T-helper 2 cell treated with Interferon-gamma antibody and Interleukin-4, amounts not matched to agents 5 μg/mL and 100 μg/mL, for 36 hours (primary cell): ENCODE results near the gene GSTA3.
"Not testable (repeated sequence)": the region's sequence is repeated elsewhere in the genome, so short reads cannot be mapped to it uniquely, and the experiment has no call there.

Source experiments
- DNase-seq: peaks from one replicate; pipeline ENCODE4 v3.0.0; 2021; ENCODE audit warnings: low spot score
- H3K27ac Mint-ChIP-seq: one replicate; pipeline ENCODE4 v1.8.0; 2021; ENCODE audit warnings: mild to moderate bottlenecking, mixed read lengths
- H3K27me3 Mint-ChIP-seq: one replicate; pipeline ENCODE4 v1.8.0; 2021; ENCODE audit warnings: low read depth, mixed read lengths
- H3K36me3 Mint-ChIP-seq: one replicate; pipeline ENCODE4 v1.8.0; 2021; ENCODE audit warnings: low read depth, mixed read lengths
- H3K4me1 Mint-ChIP-seq: one replicate; pipeline ENCODE4 v1.8.0; 2021; ENCODE audit warnings: low read depth, mixed read lengths
- H3K4me3 Mint-ChIP-seq: one replicate; pipeline ENCODE4 v1.8.0; 2022; ENCODE audit warnings: mild to moderate bottlenecking, moderate library complexity, mixed read lengths
- H3K9me3 Mint-ChIP-seq: one replicate; pipeline ENCODE4 v1.8.0; 2021; ENCODE audit warnings: mixed read lengths

GSTA3 gene

DNA sequence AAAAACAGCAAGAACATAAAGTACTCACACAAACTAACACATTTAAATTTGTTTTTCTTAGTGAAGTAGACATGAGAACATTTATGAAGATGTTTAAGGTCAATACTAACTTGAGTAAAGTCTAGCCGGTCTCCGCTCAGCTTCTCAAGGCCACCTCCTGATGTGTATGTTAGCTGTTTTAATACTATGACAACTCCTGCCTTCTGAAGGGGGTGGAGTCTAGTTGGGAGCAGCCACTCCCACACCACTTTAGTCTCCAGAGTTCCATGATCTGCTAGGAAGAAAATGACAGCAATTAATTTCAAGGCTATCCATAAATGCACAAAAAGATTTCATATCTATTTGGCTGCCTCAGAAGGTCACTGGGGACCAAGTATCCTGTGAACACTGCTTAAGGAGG is at the start of gene GSTA3:
TSS of gene GSTA3 (minus strand) at position 168 of the 400 bp plus-strand sequence. CDS start 3,864 bp downstream, outside the sequence.
- no peak within 1 kb of the TSS for H3K27ac Mint-ChIP-seq
- H3K4me1 Mint-ChIP-seq, result no peaks in the 10 kb centered on the region
- no peaks in the 10 kb centered on the region for H3K27me3 Mint-ChIP-seq
- H3K4me3 Mint-ChIP-seq, result no peak within 1 kb of the TSS
- no peaks in the 10 kb centered on the region for H3K36me3 Mint-ChIP-seq
- H3K9me3 Mint-ChIP-seq, result peaks cover 7% of the 10 kb centered on the region
- no peak for DNase-seq

DNA sequence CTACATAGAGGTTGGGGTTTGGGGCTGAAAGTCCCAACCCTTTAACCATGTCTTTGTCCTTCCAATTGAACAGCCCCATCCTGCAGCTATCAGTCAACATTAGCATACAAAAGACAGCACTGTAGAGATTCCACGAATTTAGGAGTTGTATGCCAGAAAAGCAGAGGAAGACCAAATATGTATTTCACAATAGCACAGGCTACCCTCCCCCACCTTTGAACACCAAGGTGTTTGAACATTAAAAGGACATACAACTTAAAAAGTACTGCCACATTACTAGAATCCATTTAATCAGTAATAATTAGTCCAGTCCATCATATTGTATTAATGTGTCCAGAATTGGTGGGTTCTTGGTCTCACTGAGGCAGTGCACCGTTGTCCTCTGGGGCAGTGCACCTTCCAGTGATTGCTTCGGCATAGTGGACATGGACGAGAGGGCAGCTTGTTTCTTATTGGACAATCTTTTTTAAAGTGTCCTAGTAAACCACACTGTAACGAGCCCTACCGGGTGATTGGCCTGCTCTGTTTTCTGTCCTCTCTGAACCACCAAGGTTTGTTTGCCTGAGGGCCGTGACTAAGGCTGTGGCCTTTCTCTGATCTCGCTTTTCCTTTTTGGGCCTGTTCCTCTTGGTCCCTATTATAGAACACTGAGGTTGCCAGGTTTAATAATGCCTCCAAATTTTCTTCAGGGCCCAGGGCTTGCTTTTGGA is 49.2 kb upstream of the GSTA3 start:
- Mint-ChIP-seq H3K36me3 (no peaks in the 10 kb centered on the region), H3K27ac (no peak overlapping the region), H3K27me3 (peaks cover 7% of the 10 kb centered on the region), H3K4me3 (no peak overlapping the region), H3K4me1 (no peaks in the 10 kb centered on the region), H3K9me3 (no peaks in the 10 kb centered on the region)
- DNase-seq, result no peak

GRCh38 chr6:52955871-52956270 is 46.4 kb upstream of the GSTA3 start:
- H3K27ac Mint-ChIP-seq, result no peak overlapping the region
- H3K9me3 Mint-ChIP-seq, result no peaks in the 10 kb centered on the region
- peaks cover 7% of the 10 kb centered on the region for H3K27me3 Mint-ChIP-seq
- no peaks in the 10 kb centered on the region for H3K4me1 Mint-ChIP-seq
- no peak for DNase-seq
- no peaks in the 10 kb centered on the region for H3K36me3 Mint-ChIP-seq
- no peak overlapping the region for H3K4me3 Mint-ChIP-seq

- Mint-ChIP-seq H3K9me3 (no peaks in the 10 kb centered on the region), H3K4me1 (no peaks in the 10 kb centered on the region), H3K27me3 (peaks cover 10% of the 10 kb centered on the region), H3K27ac (no peak overlapping the region), H3K4me3 (no peak overlapping the region), H3K36me3 (no peaks in the 10 kb centered on the region)
- DNase-seq, result no peak
These were observed 44.7 kb upstream of the GSTA3 start for GRCh38 chr6:52953911-52954839.

DNA sequence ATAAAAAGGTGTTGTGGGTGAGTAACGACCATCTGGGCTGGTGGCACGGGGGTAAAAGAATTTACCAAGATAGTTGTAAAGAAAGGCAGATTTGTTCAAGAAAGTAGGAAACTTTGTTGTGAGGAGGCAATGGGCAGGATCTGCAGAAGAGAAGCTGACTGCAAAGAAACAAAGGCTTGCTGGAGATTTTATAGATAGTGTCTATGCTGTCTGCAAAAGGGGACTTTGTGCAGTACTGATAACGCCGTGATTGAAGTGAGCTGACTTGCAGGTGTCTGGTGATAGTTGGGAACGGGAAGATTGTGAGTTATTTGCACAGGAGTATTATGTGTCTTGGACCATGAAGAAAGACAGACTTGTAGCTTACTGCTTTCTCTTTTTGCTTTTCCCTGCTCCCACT is 36.8 kb upstream of the GSTA3 start:
- no peaks in the 10 kb centered on the region for H3K9me3 Mint-ChIP-seq
- no peak for DNase-seq
- H3K27ac Mint-ChIP-seq, result no peak overlapping the region
- H3K4me3 Mint-ChIP-seq, result no peak overlapping the region
- no peaks in the 10 kb centered on the region for H3K36me3 Mint-ChIP-seq
- H3K4me1 Mint-ChIP-seq, result no peaks in the 10 kb centered on the region
- H3K27me3 Mint-ChIP-seq, result peaks cover 32% of the 10 kb centered on the region

GRCh38 chr6:52942821-52943220 is 33.3 kb upstream of the GSTA3 start:
- peaks cover 17% of the 10 kb centered on the region for H3K27me3 Mint-ChIP-seq
- H3K4me1 Mint-ChIP-seq, H3K4me3 Mint-ChIP-seq, DNase-seq, H3K9me3 Mint-ChIP-seq, H3K27ac Mint-ChIP-seq, H3K36me3 Mint-ChIP-seq: not testable (repeated sequence)

GRCh38 chr6:52942221-52942620 is 32.7 kb upstream of the GSTA3 start:
- Mint-ChIP-seq H3K4me1 (peaks cover 2% of the 10 kb centered on the region), H3K4me3 (no peak overlapping the region), H3K9me3 (no peaks in the 10 kb centered on the region), H3K27me3 (peaks cover 17% of the 10 kb centered on the region), H3K36me3 (no peaks in the 10 kb centered on the region), H3K27ac (no peak overlapping the region)
- no peak for DNase-seq

DNA sequence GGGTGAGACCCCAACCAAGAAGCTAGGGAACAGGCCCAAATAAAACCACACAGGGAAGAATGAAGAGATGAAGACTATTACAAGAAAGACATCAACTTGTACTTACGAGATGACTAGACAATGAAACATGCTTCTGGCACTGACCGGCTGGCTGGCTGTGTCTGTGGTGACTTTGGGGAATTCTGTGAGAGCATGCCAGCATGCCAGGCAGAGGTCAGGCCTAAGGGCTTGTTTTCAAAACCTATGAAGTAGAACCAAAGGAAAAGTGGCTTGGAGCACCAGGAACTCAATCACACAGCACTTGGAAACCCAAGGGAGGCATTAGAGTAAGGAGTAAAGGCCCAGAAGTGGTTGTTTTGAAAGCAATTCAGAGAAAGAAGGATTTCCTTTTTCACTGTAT is 28.4 kb upstream of the GSTA3 start:
- peaks cover 5% of the 10 kb centered on the region for H3K27me3 Mint-ChIP-seq
- H3K27ac Mint-ChIP-seq, result no peak overlapping the region
- H3K36me3 Mint-ChIP-seq, result no peaks in the 10 kb centered on the region
- no peak overlapping the region for H3K4me3 Mint-ChIP-seq
- no peaks in the 10 kb centered on the region for H3K9me3 Mint-ChIP-seq
- no peak for DNase-seq
- H3K4me1 Mint-ChIP-seq, result peaks cover 4% of the 10 kb centered on the region

GRCh38 chr6:52933778-52934177 is 24.3 kb upstream of the GSTA3 start:
- Mint-ChIP-seq H3K27ac (no peak overlapping the region), H3K4me3 (no peak overlapping the region), H3K27me3 (no peaks in the 10 kb centered on the region), H3K36me3 (no peaks in the 10 kb centered on the region), H3K4me1 (peaks cover 4% of the 10 kb centered on the region), H3K9me3 (no peaks in the 10 kb centered on the region)
- DNase-seq, result no peak

GRCh38 chr6:52931351-52931750 is 21.9 kb upstream of the GSTA3 start:
- no peaks in the 10 kb centered on the region for H3K27me3 Mint-ChIP-seq
- no peaks in the 10 kb centered on the region for H3K9me3 Mint-ChIP-seq
- no peak overlapping the region for H3K27ac Mint-ChIP-seq
- no peak for DNase-seq
- H3K36me3 Mint-ChIP-seq, result no peaks in the 10 kb centered on the region
- H3K4me3 Mint-ChIP-seq, result no peak overlapping the region
- H3K4me1 Mint-ChIP-seq, result no peaks in the 10 kb centered on the region

DNA sequence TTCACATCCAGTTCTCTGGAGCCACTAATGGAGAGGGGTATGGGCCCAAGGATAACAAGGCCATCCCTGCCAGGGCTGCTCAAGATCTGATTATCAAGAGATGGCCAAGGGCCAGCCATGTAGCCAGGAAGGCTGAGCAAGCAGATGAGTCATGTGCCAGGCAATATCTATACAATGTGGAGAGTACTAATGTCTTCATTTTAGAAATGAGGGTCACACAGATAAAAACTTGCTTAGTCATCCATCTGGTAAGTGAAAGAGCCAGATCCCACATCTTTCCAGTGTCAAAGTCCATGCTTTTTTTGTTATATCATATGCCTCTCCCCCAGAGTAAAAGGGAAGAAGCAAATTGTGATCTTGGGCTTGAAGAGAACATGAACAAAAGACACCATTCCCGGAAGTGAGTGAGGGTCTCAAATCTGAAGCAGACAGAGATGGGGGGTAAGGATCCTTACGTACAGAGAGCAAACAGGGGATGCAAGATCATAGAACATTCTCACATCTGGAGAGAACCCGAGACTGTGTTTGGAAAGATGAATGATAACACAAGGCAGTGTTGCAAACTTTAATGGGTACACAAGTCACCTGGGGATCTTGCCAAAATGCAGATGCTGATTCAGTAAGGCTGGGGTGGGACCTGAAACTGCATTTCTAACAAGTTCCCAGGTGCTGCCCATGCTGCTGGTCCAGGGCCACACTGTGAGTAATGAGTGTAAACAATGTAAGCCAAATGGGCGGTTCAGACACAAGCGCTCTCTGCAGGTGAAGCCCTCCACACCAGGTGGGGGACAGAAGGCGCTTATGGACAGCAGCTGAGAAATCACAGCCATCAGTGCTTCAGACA is 20.0 kb upstream of the GSTA3 start:
- Mint-ChIP-seq H3K4me3 (no peak overlapping the region), H3K27ac (no peak overlapping the region), H3K9me3 (no peaks in the 10 kb centered on the region), H3K27me3 (no peaks in the 10 kb centered on the region), H3K4me1 (no peaks in the 10 kb centered on the region), H3K36me3 (no peaks in the 10 kb centered on the region)
- DNase-seq, result no peak

DNA sequence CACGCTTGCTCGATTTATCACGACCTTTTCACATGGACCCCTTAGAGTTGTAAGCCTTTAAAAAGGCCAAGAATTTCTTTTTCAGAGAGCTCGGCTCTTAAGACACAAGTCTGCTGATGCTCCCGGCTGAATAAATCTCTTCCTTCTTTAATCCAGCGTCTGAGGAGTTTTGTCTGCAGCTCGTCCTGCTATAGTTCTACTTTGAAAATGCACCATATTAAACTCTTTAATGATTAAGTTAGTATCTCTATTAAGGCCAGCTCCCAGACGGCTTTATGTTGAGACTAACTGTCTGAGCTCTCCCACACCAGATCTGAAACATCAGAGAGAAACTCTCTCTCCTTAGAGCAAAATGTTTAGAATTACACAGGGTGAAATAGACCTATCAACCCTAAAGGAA is 18.0 kb upstream of the GSTA3 start:
- DNase-seq, result no peak
- Mint-ChIP-seq H3K27me3 (no peaks in the 10 kb centered on the region), H3K36me3 (no peaks in the 10 kb centered on the region), H3K4me1 (no peaks in the 10 kb centered on the region), H3K4me3 (no peak overlapping the region), H3K9me3 (no peaks in the 10 kb centered on the region), H3K27ac (no peak overlapping the region)

- Mint-ChIP-seq H3K4me3 (no peak overlapping the region), H3K9me3 (no peaks in the 10 kb centered on the region), H3K36me3 (no peaks in the 10 kb centered on the region), H3K27ac (no peak overlapping the region), H3K4me1 (no peaks in the 10 kb centered on the region), H3K27me3 (no peaks in the 10 kb centered on the region)
- DNase-seq, result no peak
These were observed 16.7 kb upstream of the GSTA3 start for GRCh38 chr6:52925919-52926792.
